Adipose tissue (tissue), 3 donors: Measurements from ENCODE around the gene CREB3. TPM values are rescaled to one million over a fixed set of nuclear protein-coding genes. Genes with fewer than 3 reads are reported as not detected.

ENCODE experiments used
- H3K27ac ChIP-seq: one replicate; pipeline ENCODE4 v1.5.1; 2013; ENCODE audit warnings: low read depth, low read length
- WGBS, 3 donors: extraction: QIAGEN DNeasy Blood & Tissue Kit; methylation state at CpG; one replicate each; pipeline ENCODE4 v1.1.7; 2013; 5-methylcytosine and 5-hydroxymethylcytosine counted together
- polyA plus RNA-seq, 3 donors: library from polyadenylated mRNA; stranded (reverse); fragments of 200-250 nt; gene quantifications; one replicate each; pipeline ENCODE4 v1.2.3, GENCODE V29; 2013
- donor health status: healthy with polysubstance abuse.
- donor health status: Bipolar disorder and iron deficiency.
- donor health status: healthy.

CREB3 gene, protein sequence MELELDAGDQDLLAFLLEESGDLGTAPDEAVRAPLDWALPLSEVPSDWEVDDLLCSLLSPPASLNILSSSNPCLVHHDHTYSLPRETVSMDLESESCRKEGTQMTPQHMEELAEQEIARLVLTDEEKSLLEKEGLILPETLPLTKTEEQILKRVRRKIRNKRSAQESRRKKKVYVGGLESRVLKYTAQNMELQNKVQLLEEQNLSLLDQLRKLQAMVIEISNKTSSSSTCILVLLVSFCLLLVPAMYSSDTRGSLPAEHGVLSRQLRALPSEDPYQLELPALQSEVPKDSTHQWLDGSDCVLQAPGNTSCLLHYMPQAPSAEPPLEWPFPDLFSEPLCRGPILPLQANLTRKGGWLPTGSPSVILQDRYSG
- 10 to 100 TPM; 23.1 to 37.0 (median 33.0) TPM for polyA plus RNA-seq

DNA sequence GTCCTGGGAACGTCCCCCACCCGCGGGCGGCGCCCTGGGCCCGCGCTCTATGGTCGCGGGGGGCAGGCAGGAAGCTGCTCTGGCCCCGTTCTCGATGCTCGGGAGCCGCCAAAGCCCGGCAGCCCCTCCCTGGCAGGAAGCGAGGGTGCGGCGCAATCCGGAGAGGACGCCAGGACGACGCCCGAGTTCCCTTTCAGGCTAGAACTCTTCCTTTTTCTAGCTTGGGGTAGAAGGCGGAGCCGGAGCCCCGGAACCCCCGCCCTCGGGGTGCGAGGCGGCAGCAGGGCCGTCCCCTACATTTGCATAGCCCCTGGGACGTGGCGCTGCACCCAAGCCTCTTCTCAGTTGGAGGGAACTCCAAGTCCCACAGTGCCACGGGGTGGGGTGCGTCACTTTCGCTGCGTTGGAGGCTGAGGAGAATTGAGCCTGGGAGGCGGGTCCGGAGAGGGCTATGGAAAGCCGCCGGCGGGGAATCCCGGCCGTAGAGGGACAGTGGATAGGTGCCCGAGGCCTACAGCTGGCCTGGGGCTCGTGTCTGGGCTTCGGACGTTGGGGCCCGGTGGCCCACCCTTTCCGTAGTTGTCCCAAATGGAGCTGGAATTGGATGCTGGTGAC, at the start of gene CREB3, which contains the start of gene TLN1:
Gene CREB3 (plus strand): TSS at position 482 of the 615 bp plus-strand sequence. CDS start 107 bp downstream, at position 589.
Gene TLN1 (minus strand): TSS at position 11 of the 615 bp plus-strand sequence. CDS start 6,501 bp downstream, outside the sequence.
- 0% methylated on average over 43 to 49 of the region's 49 CpGs for WGBS, 3 donors
- H3K27ac ChIP-seq = peak within 1 kb of the TSS; percentile 100

DNA sequence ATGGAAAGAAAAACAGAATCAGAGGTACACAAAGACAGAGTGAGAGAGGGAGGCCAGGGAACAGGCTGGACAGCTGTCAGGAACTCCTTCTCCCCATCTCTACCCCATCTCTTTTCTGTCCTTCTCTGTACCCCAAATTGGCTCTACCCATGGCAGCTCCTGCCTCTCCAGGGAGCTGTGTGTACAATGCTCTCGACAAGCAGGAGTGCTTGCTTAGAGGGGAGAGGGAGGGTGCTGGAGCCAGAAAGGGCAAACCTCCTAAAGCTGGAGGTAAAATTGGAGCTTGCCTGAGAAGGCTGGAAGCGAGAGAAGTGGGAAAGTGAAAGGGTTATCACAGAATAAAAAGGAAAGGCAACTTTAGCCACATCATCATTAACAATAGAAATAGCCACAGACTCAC, 49.1 kb upstream of the CREB3 start:
- WGBS, 3 donors = 64 to 83% (median 70%) methylated on average over 2 of the region's 2 CpGs
- no peak overlapping the region for H3K27ac ChIP-seq

DNA sequence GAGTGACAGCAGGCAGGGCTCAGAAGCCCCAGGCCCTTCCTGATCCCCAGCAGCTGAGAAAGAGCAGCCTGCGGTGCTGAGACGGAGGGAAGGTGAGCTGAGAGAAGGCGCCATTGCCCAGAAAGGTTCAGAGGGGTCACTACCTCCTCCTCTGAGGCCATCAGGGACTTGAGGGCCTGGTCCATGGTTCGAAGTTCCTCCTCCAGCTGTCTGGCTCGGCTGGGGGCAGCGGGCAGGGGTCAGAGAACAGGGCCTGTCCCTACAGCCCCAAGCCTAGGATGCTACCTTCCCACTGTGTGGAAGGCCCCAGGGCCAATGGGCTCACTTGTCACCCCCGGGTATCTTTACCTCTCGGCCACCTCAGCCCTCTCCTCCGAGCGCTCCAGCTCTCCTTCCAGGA, 47.5 kb upstream of the CREB3 start:
- WGBS, 3 donors = 95 to 98% (median 97%) methylated on average over 9 to 10 of the region's 10 CpGs
- no peak overlapping the region for H3K27ac ChIP-seq

DNA sequence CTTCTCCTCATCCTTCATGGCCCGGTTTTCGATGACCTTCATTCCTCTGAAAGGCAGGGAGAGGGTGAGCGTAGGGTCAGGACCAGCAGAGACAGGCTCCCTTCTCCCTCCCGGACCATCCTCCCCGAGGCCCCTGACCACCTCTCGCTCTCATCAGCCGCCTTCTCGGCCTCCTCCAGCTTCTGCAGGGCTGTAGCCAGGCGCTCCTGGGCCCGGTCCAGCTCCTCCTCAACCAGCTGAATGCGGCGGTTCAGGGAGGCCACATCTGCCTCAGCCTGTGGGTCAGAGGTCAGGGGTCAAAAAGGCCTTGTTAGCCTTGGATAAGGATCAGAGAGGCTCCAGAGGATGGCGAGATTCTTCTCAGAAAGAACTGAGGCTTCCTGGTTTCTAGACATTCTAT, 47.0 kb upstream of the CREB3 start:
- no peak overlapping the region for H3K27ac ChIP-seq
- WGBS, 3 donors = 74 to 89% (median 77%) methylated on average over 12 to 13 of the region's 13 CpGs

DNA sequence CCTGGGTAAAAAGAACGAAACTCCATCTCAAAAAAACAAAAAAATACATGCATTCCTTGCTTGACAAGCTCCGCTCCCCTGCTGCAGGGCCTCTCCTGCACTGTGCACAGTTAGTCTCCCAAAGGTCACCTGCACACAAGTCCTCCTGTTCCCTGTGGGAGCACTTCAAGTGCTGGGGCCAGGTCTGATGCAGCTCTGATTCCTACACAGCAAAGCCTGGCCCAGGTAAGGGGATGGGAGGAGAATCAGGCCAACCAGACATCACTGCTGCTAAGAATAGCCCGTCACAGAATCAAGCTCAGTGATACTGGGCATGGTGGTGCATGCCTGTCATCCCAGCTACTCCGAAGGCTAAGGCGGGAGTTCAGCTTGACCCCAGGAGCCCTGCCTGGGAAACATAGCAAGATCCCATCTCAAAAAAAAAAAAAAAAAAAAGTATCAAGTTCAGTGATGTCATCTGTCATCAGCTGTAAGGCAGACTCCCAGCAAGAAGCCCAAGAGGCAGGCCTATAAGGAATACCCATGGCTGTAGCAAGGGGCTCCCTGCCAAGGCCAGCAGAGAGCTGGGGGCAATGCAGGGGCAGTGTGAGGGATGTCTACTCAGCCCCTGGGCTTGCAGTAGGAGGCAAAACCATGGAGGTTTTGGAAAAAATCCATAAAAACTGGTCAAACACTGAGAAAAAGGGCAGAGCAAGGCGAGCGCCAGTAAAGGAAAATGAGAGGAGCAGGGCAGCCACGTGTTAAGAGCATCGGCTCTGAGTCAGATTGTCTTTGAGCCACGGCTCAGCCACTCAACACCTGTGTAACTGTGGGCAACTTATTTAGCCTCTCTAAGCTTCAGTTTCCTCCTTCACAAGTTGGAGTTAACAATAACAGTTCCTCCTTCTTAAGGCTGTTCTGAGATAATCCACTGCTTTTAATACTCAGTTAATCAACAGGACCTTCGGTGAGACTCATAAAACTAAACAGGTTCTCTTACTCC, 46.0 kb upstream of the CREB3 start:
- 69 to 88% (median 73%) methylated on average over 11 of the region's 11 CpGs for whole genome bisulfite sequencing, 3 donors
- H3K27ac ChIP-seq = no peak overlapping the region

DNA sequence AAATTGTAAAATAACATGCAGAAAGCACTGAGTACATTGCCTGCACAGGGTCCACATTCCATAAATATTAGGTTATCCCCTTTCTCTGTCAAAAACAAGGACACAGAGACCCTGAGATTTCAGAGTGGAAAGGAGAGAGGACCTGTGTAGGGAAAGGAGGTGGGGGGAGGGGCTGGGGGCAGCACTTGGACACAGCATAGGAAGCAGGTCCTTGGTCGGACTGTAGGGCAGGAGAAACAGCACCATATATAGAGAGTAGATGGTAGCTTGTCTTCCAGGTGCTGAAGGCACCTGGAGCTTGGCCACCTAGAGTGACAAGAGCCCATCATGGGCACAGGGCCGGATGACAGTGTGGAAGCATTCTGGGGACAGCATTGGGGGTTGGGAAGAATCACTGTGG, 45.2 kb upstream of the CREB3 start:
- no peak overlapping the region for H3K27ac ChIP-seq
- WGBS, 3 donors = 80 to 85% (median 83%) methylated on average over 2 of the region's 2 CpGs

DNA sequence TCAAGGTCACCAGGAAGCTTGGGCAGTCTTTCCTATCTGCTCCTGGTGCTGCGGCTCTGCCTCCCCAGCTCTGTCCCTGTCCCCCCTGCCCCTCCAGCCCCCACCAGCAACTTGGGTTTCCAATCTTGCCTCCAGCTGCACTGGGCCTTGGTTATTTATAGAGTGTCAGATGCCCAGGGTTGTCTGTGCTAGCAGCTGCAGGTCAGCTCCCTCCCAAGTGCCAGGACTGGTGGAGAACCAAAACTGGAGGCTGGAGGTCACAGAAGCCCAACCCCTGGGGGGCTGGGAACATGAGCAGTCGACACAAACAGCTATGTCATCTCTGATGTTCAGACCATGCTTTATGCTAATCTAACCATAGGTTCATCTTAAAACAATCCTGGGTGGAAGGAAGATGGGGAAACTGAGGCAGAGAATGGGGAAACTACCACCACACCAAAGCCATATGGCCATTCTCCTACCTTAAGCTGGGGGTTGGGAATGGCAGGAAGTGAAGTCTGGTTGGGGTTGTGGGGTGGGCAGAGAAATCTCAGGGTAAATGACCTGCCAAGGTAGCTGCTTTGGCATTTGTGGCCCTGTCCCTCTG, 44.4 kb upstream of the CREB3 start:
- H3K27ac ChIP-seq = no peak overlapping the region
- WGBS, 3 donors = 87 to 95% (median 92%) methylated on average over 2 of the region's 2 CpGs

DNA sequence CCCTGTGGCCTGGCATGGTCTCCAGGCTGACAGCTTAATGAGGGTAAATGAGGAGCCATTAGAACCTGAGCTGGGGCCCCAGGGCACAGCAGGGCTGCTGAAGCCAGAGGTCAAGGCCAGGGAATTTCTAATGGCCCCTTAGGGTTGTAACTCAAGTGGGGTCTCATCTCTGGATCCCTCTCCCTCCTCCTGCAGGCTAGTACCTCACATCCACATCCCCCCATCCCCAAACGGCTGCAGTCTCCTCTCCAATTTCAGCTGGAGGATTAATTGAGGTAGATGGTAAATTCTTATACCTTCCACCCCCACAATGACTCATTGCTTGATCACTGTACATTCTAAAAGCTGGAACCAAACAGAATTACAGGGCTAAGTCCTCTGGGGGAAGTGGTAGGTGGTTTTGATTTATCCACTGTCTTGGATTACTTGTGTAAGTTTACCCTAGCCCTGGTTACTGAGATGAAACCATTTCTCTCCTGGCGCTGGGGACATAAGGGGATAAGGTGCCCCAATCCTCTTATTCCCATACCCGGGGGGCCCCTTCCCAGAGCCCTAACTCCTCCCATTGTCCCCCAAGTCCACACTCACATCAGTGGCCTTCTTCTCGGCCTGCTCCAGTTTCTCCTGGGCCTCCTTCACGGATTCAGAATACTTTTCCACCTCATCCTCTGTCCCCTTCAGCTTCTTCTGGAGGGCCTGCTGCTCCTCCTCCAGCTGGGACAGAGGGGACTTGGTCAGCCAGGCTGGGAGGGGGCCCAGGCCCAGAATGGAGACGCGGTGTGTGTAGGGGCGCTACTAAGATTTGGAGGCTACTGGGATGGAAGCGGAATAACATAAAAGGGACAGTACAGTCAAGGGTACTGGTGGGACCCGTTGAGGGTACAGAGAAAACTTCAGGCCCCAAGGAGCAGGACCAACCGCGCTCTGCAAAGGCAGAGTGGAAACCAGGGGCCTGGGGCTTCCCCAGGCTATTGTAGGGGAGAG, 43.6 kb upstream of the CREB3 start:
- WGBS, 3 donors = 68 to 80% (median 70%) methylated on average over 12 of the region's 12 CpGs
- H3K27ac ChIP-seq = no peak overlapping the region

DNA sequence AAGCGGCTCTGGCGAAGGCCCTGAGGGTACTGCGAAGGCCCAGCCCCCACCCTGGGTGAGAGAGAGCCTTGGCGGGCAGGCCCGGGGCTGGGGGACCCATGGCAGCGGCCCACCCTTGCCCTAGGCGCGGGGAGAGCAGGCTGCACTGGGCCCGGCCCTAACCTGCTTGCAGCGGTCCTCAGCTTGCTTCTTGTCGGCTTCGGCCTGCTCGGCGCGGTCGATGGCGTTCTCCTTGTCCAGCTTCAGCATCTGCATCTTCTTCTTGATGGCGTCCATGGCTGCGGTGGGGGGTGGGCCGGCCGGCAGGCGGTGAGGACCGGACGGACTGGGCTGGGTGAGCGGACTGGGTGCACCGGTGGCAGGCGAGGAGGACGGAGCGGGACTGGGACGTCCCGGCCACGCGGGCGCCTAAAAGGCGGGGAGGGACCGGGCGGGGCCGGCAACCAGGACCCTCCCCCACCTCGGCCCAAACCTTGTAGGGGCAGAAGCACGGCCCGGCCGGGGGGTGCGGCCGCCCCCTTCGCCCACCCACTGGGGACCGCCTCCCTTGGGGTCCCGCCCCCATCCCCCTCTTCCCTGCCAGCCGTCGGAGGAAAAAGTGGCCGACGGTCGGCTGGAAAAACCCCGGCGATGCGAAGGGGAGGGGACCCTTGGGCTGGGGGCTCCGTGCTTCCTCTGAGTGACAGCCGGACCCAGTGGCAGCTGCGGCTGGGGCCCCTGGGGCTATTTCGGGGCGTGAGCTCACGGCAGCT, 42.7 kb upstream of the CREB3 start, which contains the start of gene TPM2:
Gene TPM2 (minus strand): TSS at position 384 of the 752 bp plus-strand sequence. CDS start 108 bp downstream, at position 276.
- 26 to 50% (median 26%) methylated on average over 42 to 61 of the region's 61 CpGs for WGBS, 3 donors
- peak within 1 kb of the TSS; percentile 13 for H3K27ac ChIP-seq

DNA sequence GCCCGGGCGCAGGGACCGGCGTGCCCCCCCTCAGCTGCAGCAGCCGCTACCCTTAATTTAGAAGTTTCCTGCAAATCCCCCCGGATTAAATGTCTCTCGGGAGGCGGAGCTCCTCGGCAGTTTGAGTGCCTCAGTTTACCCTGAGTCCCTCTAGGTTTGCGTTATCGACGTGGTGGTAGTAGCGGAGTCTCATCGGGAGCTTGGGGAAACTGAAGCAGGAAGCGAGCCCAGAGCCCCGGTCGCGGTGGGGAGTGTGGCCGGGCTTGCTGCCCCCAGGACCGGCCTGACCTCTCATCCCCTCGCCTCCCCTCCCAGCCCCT, 42.2 kb upstream of the CREB3 start:
- no peak overlapping the region for H3K27ac ChIP-seq
- WGBS, 3 donors = 0 to 2% (median 0%) methylated on average over 20 to 21 of the region's 21 CpGs

DNA sequence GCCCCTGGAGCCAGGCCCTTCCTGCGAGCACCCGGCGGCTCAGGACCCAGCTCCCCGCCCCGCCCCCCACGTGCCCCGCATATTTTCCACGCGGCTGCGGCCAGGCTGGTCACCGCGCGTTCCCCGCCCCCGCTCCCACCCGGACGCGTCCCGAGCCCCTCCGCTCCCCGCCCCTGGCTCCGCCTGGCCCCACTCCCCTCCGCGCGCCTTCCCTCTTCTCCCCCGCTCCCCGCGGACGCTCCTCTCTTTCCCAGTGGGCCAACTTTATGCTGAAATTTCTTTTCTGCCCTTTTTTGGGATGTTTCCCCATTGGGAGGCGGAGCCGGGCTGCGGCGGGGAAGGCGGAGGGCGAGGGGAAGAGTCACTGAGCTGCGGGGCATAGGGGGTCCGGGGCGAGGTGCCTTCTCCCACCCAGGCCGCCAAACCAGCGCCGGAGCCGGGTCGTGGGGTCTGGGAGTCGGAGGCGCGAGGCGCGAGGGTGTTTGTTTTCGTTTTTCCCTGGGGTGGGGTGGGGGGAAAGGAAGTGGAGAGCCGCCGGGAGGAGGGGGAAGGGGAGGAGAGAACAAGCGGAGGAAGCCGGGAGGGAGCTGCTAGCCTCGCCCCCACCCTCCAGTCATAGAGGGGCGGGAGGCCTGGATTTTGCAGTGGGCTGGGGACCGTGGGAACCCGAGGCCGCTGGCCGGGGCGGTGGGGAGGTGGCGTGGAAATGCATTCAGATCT, 41.7 kb upstream of the CREB3 start:
- 1% methylated on average over 52 to 61 of the region's 61 CpGs for WGBS, 3 donors

DNA sequence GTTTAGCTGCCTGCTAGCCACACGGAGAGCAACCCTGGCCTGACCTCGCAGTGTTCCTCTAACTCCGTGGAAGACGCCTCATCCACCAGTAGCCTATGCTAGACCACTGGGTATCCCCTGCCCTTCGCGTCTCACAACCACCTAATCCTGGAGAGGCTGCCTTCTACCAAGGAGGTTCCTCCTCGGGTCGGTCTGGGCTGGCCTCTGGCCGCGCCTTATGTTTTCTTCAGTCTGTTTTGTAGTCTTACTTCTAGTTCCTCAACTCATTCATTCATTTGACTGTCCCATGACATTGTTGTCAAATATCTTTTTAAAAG, 41.2 kb upstream of the CREB3 start:
- WGBS, 3 donors = 13 to 30% (median 19%) methylated on average over 10 of the region's 10 CpGs
- H3K27ac ChIP-seq = no peak overlapping the region

More for the DNA sequence above, 41.7 kb upstream of the CREB3 start:
- peak overlapping the region; percentile 13 for H3K27ac ChIP-seq

DNA sequence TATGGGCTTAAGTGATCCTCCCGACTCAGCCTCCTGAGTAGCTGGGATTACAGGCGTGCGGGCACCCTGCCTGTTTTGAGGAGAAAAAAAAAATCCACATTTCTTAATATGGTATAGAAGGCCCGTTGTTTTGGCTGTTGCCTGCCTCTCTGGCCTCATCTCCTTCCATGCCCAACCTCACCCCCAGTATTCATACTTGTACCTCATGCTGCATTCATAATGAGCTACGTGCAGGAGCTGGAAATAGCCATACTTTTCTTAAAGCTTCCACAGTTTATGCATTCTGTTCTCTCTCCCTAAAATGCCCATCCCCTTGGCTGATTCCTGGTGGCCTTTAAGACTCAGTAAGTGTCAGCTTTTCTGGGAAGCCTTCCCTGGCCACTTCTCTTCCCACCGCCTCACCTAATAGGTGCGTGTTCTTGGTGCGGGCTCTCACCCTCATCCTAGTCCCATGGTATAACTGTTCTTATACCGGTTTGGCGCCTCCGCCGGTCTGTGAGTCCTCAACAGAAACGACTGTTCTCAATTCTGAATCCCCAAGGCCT, 40.6 kb upstream of the CREB3 start:
- no peak overlapping the region for H3K27ac ChIP-seq
- 83 to 86% (median 83%) methylated on average over 13 of the region's 13 CpGs for WGBS, 3 donors

DNA sequence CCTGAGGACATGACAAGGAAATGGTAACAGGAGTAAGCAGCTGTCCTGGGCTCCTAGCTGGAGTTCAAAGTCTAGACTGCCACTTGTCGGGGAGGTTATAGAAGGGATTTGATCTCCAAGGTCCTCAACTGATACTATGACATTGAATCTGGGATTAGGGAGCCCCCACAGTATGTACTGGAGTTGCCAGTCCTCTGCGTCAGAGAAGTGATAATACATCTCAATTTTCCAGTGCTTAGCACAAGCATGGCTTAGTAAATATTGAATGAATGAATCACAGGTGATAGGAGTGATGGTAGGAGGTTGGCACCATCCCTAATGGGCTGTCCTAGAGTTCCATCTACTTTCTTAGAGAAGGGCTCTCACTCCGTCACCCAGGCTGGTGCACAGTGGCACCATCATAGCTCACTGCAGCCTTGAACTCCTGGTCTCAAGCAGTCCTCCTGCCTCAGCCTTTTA, 36.5 kb upstream of the CREB3 start:
- no peak overlapping the region for H3K27ac ChIP-seq
- WGBS, 3 donors = 53 to 95% (median 91%) methylated on average over 3 of the region's 3 CpGs

DNA sequence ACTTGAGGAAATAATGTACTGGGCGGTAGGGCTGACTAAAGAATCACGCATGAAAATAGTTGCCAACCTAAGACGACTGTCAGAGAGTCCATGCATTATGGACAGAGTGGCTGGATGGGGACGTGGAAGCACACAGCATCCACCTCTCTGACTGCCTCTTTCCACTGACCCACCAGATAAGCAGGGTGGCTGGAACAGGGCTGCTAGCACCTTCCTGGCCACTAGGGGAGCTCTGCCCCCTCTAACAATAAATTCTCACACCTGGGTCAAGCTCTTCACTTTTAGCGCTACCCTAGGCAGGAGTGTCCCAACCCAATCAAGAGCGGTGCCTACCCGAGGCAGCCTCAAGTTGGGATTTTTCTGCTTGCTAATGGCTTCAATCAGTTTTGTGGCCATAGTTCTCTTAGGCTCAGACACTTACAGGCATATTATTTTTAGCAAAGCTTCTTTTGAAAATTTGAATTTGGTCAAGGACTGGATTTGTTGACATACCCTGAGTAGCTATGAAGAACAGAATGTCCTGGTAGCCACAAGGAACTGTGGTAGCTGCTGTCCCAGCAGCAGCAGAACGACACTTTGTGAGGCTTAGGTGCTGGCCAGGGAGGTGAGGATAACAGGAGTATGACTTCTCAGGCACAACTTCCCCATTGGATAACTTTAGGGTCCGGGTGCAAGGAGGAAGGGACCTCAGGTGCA, 35.8 kb upstream of the CREB3 start:
- H3K27ac ChIP-seq = no peak overlapping the region
- 32 to 43% (median 40%) methylated on average over 9 of the region's 9 CpGs for WGBS, 3 donors
